Suppressor macrophage treated with lipopolysaccharide for 4 hours (primary cell): ENCODE results near the gene MYO5C.
"Not testable (repeated sequence)": the region's sequence is repeated elsewhere in the genome, so short reads cannot be mapped to it uniquely, and the experiment has no call there.

Source experiments
- DNase-seq: peaks from one replicate; pipeline ENCODE4 v3.0.0-alpha.2; 2020

The MYO5C gene

GRCh38 chr15:52303093-52303772 lies 7.6 kb upstream of the MYO5C start:
- DNase-seq, result no peak

GRCh38 chr15:52301265-52301847 lies 5.8 kb upstream of the MYO5C start:
- no peak for DNase-seq

- DNase-seq, result no peak
Measured at GRCh38 chr15:52294881-52295420, 653 bp downstream of the MYO5C start.

DNA sequence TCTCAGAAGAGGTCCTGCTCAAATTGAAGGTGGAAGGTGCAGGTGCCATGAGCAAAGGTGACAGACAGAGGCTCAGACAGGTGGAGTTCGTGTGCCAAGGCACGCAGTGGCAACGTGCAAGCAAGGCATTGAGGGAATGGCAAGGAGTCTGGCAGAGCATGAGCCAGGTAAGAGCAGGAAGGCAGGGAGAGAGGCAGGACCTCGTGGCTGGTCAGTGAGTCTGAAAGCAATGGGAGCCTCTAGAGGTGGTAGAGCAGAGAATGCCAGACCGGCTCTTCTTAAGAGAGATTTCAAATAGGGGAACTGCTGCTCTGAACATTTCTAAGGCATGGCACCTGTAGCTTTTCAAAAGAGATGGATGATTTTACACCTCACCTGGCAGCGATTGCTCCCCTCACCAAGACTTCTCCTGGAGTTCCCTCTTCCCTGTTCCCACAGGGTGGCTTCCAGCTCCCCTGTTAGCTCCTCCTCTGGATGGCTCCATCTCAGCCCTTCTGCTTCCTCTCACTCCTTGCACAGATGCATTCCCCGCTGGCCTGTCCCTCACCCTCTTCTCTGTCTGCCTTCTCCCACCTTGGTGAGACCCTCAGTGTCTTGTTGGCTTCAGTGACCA lies 2.7 kb downstream of the MYO5C start:
- DNase-seq, result no peak

GRCh38 chr15:52291204-52291603 lies 4.4 kb downstream of the MYO5C start:
- DNase-seq, result no peak

GRCh38 chr15:52290800-52291199 lies 4.8 kb downstream of the MYO5C start:
- no peak for DNase-seq

DNA sequence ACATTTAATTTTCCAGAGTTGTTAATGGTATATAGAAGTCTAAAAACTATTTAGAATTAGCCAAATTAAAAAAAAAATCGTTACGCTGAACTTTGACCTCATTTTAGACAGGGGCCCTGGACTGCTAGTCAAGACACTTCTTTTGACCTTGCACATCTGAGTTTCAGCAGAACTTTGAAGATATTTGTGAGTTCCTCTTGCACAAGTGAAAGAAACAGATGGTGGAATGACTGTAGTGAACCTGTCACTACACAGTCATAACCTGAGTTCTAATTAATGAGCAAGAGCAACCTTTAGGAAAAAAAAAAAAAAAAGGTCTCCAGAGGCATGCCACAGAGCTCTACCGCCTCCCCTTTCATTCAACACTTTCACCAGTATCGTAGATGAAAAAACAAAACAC lies 5.3 kb downstream of the MYO5C start:
- no peak for DNase-seq

DNA sequence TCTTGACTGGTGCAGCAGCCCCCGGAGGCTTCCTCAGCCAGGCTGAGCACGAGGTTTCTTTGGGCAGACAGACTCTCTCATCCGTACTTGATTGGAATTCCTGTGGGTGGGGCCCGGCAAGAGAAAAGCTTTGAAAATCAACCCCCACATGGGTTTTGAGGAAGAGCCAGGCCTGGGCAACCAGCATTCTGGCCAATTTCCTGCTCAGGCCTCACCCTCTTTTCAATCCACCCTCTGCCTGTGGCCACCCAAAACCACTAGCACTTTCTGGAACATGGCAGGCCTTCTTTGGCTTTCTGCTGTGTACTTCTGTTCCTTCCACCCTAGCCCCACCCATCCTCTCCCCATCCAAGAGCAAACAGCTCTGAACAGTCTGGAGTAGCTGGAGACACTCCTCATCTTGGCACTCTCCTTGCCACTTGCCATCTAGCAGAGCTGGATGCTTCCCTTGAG lies 5.9 kb downstream of the MYO5C start:
- no peak for DNase-seq

- DNase-seq, result no peak
Measured at GRCh38 chr15:52288986-52289385, 6.6 kb downstream of the MYO5C start.

GRCh38 chr15:52288051-52288942 lies 7.3 kb downstream of the MYO5C start:
- no peak for DNase-seq

DNA sequence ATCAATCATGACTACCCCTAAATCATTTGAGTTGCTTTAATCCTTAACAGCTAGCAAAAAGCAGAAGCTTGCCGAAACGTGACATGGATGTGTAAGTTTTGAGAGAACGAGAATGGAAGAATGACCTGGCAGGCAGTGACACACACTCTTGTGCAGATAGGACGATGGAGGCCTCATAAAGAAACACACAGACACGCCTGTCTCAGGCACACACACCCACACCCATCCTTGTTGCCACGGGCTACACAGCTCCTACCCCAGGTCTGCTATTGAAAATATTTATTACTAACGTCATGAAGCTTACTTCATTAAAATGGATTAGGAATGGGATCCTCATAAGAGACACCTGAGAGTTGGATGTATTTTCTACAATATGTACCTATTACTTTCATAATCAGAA lies 8.5 kb downstream of the MYO5C start:
- no peak for DNase-seq

- DNase-seq, result not testable (repeated sequence)
Measured at GRCh38 chr15:52285941-52286340, 9.7 kb downstream of the MYO5C start.

- DNase-seq, result no peak
Measured at GRCh38 chr15:52284164-52284563, 11.4 kb downstream of the MYO5C start.

DNA sequence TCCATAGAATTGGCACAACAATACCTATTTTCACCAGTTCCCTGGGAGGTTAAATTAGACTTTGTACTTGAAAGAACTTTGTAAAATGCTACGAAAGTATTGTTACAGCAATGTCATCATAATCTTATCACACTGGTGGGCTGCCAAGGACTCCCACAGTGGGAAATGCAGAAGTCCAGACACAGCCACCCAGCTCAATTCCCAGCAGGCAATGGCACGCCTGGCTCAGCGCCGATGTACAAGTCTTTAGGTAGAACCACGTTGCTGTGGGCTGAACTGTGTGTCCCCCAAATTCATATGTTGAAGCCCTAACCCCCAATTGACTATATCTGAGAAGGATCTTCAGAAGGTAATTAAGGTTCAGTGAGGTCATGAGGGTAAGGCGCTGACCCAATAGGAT lies 12.3 kb downstream of the MYO5C start:
- no peak for DNase-seq

DNA sequence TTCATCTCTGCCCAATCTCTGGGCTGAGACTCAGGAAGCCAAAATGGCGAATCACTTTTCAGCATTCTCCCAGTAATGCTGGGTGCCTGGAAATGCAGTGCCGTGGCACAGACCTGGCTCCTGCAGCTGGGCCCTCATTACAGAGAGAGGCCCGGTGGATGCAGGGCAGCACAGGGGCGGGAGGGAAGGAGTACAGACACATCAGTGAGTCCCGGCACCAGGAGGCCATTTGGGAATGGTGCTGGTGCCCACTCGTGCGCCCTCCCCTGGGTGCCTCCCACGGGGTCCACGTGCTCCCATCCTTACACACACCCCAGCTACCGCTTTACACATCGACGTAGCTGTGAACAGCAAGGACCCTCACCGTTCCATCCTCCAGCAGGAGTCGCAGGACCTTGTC lies 13.2 kb downstream of the MYO5C start:
- DNase-seq, result no peak

- DNase-seq, result no peak
Measured at GRCh38 chr15:52281085-52282035, 14.2 kb downstream of the MYO5C start.

DNA sequence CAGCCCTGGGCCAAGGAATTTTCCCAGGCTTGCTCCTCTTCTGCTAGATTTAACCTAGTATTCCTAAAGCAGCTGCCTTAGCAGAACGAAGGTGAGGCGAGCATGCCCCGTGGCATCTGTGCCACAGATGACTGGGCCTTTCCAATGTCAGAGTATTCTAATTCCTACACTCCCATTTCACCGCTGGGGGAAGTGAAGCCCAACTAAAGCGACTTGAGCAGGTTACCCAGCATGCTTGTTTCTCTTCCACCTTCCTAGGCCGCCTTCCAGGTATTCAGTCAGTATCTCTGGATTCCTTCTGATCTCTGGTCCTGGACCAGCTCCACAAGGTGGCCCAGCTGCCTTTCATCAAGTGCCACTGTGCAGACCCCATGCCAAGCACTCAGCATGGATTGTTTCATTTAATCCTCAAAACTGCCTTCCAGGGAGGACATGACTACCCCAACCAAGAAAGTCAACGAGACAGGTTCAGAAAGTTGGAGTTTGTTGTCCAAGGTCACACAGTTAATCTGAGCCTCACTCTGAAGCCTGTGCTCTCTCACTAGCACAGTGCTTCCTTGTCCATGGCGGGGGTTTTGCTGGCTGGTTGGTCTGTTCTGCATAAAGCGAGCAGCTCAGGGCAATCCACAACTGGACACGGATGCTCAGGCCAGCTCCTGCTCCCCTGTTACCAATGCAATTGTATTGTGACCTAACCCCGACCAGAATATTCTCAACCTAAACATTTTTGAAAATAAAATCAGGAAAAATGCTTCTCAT lies 15.1 kb downstream of the MYO5C start:
- DNase-seq, result no peak

DNA sequence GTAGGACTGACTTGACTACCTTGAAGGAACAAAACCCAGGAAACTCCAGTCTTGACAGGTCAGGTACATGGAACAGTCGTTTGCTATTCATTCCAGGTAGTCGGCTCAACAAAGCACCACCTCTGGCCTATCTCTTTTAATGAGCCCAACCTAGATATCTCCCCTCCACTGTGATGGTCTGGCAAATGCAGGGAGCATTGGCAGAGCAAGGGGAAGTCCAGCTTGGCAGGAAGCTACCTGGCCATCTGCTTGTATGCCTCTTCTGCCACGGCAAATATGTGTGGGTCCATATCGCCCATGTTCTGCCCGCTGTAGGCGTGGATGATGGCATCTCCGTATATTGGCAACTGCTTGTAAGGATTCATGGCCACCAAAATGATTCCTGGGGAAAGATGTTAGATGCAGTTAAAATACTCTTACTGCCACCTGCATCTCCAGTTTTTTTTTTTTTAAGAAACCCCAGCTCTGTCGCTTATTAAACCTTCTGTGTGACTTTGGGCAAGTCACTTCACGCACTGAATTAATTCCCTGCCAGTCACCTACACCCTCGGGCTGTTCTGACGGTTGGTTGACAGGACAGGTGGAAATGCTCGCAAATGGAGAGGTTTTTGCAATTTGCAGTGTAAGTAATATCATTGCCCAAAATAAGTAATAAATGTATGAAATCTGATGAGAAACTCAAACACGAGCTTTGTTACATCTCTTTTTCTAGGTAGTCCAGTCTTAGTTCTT lies 16.8 kb downstream of the MYO5C start:
- no peak for DNase-seq

GRCh38 chr15:52278135-52278534 lies 17.5 kb downstream of the MYO5C start:
- DNase-seq, result no peak

DNA sequence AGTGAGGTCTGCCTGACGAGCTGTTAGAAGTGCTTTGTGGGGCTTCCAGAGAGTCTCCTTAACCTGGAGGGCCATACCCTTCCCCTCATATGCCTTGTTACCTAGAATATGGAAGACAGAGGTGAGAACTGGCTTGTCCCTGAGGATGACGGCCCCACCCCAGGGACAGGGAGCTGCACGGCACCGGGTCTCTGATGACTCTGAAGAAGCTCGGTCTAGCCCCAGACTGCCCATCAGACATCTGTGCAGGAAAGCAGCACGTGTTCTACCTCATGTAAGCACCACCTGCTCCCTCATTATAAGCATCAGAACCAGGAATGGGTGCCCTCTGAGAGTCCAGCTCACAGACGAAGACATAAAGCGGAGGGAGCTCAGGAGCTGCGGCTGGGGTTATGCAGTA lies 18.0 kb downstream of the MYO5C start:
- no peak for DNase-seq
